ENCODE measurements around the gene OR10R2. TPM values are rescaled to one million over a fixed set of nuclear protein-coding genes. Genes with fewer than 3 reads are reported as not detected.

The OR10R2 gene
- total RNA-seq, 1 experiment from 2014 or later, result not detected

DNA sequence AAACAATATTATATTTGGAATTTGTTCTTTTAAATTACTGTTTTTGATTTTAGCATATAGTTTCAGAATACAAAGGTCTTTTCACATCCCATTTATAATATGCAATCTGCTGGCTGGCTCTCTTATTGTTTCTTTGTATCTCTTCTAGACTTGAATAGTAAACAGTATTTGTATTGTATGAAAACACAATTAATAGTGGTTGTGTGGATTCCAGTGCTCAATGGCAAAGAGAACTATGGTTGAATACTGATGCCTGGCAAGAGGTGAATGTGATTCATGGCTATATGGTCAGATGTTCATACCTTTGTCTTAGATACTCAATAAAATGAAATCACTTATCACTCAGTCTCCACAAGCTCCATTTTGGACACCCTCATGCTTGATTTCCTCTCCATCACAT lies 44.9 kb downstream of the OR10R2 start:
- in situ Hi-C loops (cut with HindIII; ENCODE audit: low pct_unique_long_range_greater_than_20kb, low sequenced_read_pairs), result no loop called here
- no peak for DNase-seq (ENCODE audit: low read depth, low spot score)

DNA sequence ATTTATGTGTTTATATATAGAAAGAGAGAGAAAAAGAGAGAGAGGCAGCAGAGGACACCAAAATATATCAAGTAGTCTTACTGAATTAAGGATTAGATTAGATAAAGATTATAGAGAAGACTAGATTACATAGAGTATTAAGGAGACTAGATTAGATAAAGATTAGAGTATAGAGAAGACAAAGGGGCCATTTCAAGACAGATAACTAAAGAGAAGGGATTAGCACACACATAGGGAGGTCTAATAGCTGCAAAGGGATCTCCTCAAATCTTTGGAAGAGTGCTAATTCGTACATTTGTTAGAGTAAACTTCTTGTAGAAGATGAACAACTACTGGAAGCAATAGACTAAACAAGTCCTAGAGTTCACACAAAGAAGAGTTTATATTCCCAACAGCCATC lies 48.0 kb downstream of the OR10R2 start:
- no peak for DNase-seq (ENCODE audit: low read depth, low spot score)
- in situ Hi-C loops (cut with HindIII; ENCODE audit: low pct_unique_long_range_greater_than_20kb, low sequenced_read_pairs), result no loop called here

DNA sequence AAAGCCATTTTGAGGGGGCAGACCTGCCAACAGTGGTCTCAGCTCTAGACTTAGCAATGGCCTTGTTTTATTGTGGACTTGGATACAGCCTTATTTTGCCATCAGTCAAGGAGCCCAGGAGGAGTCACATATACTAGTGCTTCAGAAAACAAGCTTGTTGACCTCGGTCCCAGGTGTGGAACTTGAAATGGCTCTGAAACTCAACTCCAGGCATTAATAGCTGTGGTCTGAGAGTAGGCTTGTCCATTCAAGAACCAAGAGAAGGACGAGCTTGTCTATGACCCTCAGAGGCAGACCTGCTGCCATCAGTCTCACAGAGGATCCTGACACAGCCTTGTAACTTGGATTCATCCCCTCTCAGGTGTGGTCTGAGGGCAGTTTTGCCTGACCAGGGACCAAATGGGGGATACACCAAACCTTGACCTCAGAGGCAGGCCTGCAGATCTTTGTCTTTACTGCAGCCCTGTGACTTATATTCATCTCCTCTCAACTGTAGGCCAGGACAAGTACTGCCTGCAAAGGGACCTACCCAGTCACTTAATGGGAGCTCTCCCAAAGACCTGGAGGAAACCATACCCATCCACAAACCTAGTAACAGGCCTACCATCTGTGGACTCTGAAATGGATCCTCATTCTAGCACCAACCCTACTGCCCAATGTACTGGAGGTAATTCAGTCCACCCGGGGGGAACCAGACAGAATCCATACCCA lies 49.1 kb downstream of the OR10R2 start:
- in situ Hi-C loops (cut with HindIII; ENCODE audit: low pct_unique_long_range_greater_than_20kb, low sequenced_read_pairs), result no loop called here
- no peak for DNase-seq (ENCODE audit: low read depth, low spot score)

DNA sequence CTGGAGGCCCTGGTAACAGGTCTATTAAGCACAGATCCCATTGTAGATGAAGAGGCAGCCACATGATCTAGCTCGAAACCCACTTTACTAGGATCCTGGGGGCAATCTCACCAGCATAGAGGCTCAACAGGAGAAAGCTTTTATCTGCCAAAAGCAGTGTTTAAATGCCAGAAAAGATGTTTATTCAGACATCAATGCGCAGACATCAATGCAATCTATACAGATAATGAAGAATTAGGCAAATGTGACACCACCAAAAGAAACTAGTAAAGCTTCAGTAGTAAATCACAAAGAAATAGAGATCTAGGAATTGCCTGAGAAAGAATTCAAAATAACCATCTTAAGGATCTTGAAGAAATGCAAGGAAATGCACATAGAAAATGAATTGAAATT lies 49.6 kb downstream of the OR10R2 start:
- in situ Hi-C loops (cut with HindIII; ENCODE audit: low pct_unique_long_range_greater_than_20kb, low sequenced_read_pairs), result no loop called here
- no peak for DNase-seq (ENCODE audit: low read depth, low spot score)

DNA sequence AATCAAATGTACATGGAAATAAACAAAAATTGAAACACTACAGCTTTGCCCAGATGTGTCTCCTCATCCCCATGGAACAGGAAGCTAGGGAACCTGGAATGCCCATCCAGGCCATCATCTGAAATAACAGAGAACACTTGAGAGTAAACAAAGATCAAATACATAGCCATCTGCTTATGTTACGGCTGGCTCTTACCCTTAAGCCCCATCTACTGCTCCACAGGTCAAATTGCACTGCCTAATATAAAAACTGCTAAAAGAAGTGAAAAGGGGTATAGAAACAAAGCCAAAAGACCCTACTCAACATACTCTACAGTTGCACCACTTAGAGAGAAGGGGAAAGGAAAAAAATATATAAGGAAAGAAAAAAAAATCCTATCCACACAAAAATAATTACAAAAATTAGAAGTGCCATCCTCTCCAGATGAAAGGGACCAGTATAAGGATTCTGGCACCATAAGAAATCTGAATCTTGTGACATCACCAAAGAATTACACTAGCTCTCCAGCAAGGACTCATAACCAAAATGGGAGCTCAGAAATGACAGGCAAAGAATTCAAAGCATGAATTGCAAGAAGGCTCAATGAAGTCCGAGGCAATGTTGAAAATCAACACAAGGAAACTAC lies 55.3 kb downstream of the OR10R2 start:
- in situ Hi-C loops (cut with HindIII; ENCODE audit: low pct_unique_long_range_greater_than_20kb, low sequenced_read_pairs), result no loop called here
- peak; percentile 47 for DNase-seq (ENCODE audit: low read depth, low spot score)

Other genes starting within 250 kb of the OR10R2 start
- not detected in 2 replicates for gene CD1A, start 217.8 kb upstream of the OR10R2 start, total RNA-seq (2014; rRNA removed; shearing (Covaris generic))
- not detected in 2 replicates for gene CD1C, start 182.3 kb upstream of the OR10R2 start, total RNA-seq (2014; rRNA removed; shearing (Covaris generic))
- gene CD1B, start 140.7 kb upstream of the OR10R2 start, total RNA-seq (2014; rRNA removed; shearing (Covaris generic)), result not detected in 2 replicates
- not detected in 2 replicates for gene CD1E, start 118.3 kb upstream of the OR10R2 start, total RNA-seq (2014; rRNA removed; shearing (Covaris generic))
- not detected in 2 replicates for gene OR10T2, start 72.8 kb upstream of the OR10R2 start, total RNA-seq (2014; rRNA removed; shearing (Covaris generic))
- gene OR10K2, start 46.0 kb upstream of the OR10R2 start, total RNA-seq (2014; rRNA removed; shearing (Covaris generic)), result not detected in 2 replicates
- not detected in 2 replicates for gene OR10K1, start 10.4 kb upstream of the OR10R2 start, total RNA-seq (2014; rRNA removed; shearing (Covaris generic))
- not detected in 2 replicates for gene OR6Y1, start 82.2 kb downstream of the OR10R2 start, total RNA-seq (2014; rRNA removed; shearing (Covaris generic))
- gene OR6P1, start 98.4 kb downstream of the OR10R2 start, total RNA-seq (2014; rRNA removed; shearing (Covaris generic)), result not detected in 2 replicates
- gene OR10X1, start 107.7 kb downstream of the OR10R2 start, total RNA-seq (2014; rRNA removed; shearing (Covaris generic)), result not detected in 2 replicates
- gene OR10Z1, start 133.0 kb downstream of the OR10R2 start, total RNA-seq (2014; rRNA removed; shearing (Covaris generic)), result not detected in 2 replicates
- 0.03 TPM in 1 of 2 replicates, not detected in the other for gene SPTA1, start 214.5 kb downstream of the OR10R2 start, total RNA-seq (2014; rRNA removed; shearing (Covaris generic))
- not detected in 2 replicates for gene OR6K2, start 228.4 kb downstream of the OR10R2 start, total RNA-seq (2014; rRNA removed; shearing (Covaris generic))
- not detected in 2 replicates for gene OR6K3, start 248.5 kb downstream of the OR10R2 start, total RNA-seq (2014; rRNA removed; shearing (Covaris generic))

Data from SK-MEL-5 (cell line).